ENCODE results near the gene ZFX.

The ZFX gene

GRCh38 chrX:24189490-24189889 is 40.0 kb downstream of the ZFX start:
- Histone ChIP-seq H3K4me1 (ENCODE audit: insufficient read depth, low read length) (no peaks in the 10 kb centered on the region), H3K9me3 (ENCODE audit: insufficient read depth, low read length, severe bottlenecking) (no peaks in the 10 kb centered on the region), H3K27me3 (ENCODE audit: insufficient read depth, low read length, poor library complexity) (no peaks in the 10 kb centered on the region), H3K79me2 (ENCODE audit: insufficient read depth, low read length) (peaks cover 95% of the 10 kb centered on the region), H3K36me3 (ENCODE audit: insufficient read depth, low read length) (peaks cover 41% of the 10 kb centered on the region), H3K4me3 (ENCODE audit: low read depth in 1 of 2, low read length in 2 of 2) (no peak overlapping the region), H3K4me2 (ENCODE audit: insufficient read depth, low read length) (no peak overlapping the region), H3K9ac (ENCODE audit: low read depth, low read length) (no peak overlapping the region), H3K27ac (ENCODE audit: low read length) (no peak overlapping the region), H4K20me1 (ENCODE audit: insufficient read depth, low read length) (peaks cover 41% of the 10 kb centered on the region), H2AFZ (ENCODE audit: low read depth, low read length) (no peak overlapping the region)
- DNase-seq (no peak), ATAC-seq (ENCODE audit: insufficient read depth, low read depth) (no peak)
- TF ChIP-seq EZH2 (IDR thresholded peaks at IDR 0.05; ENCODE audit: borderline replicate concordance, low read depth, low read length, severe bottlenecking) (no peak), CTCF (IDR thresholded peaks at IDR 0.05; ENCODE audit: borderline replicate concordance, extremely low read depth, low read length, poor library complexity, severe bottlenecking) (no peak)

GRCh38 chrX:24190500-24191156 is 41.1 kb downstream of the ZFX start:
- ATAC-seq (ENCODE audit: insufficient read depth, low read depth), result no peak
- no peaks in the 10 kb centered on the region for H3K4me1 ChIP-seq (ENCODE audit: insufficient read depth, low read length)
- H3K9ac ChIP-seq (ENCODE audit: low read depth, low read length), result no peak overlapping the region
- peaks cover 97% of the 10 kb centered on the region for H3K79me2 ChIP-seq (ENCODE audit: insufficient read depth, low read length)
- DNase-seq, result no peak
- peaks cover 38% of the 10 kb centered on the region for H4K20me1 ChIP-seq (ENCODE audit: insufficient read depth, low read length)
- no peak overlapping the region for H3K4me3 ChIP-seq (ENCODE audit: low read depth in 1 of 2, low read length in 2 of 2)
- no peak overlapping the region for H3K4me2 ChIP-seq (ENCODE audit: insufficient read depth, low read length)
- H2AFZ ChIP-seq (ENCODE audit: low read depth, low read length), result no peak overlapping the region
- peaks cover 37% of the 10 kb centered on the region for H3K36me3 ChIP-seq (ENCODE audit: insufficient read depth, low read length)
- H3K9me3 ChIP-seq (ENCODE audit: insufficient read depth, low read length, severe bottlenecking), result no peaks in the 10 kb centered on the region
- H3K27ac ChIP-seq (ENCODE audit: low read length), result no peak overlapping the region
- TF ChIP-seq CTCF (IDR thresholded peaks at IDR 0.05; ENCODE audit: borderline replicate concordance, extremely low read depth, low read length, poor library complexity, severe bottlenecking), result no peak
- no peak for TF ChIP-seq EZH2 (IDR thresholded peaks at IDR 0.05; ENCODE audit: borderline replicate concordance, low read depth, low read length, severe bottlenecking)
- H3K27me3 ChIP-seq (ENCODE audit: insufficient read depth, low read length, poor library complexity), result no peaks in the 10 kb centered on the region

- Histone ChIP-seq H2AFZ (ENCODE audit: low read depth, low read length) (no peak overlapping the region), H3K4me1 (ENCODE audit: insufficient read depth, low read length) (no peaks in the 10 kb centered on the region), H3K9me3 (ENCODE audit: insufficient read depth, low read length, severe bottlenecking) (no peaks in the 10 kb centered on the region), H3K27me3 (ENCODE audit: insufficient read depth, low read length, poor library complexity) (no peaks in the 10 kb centered on the region), H3K27ac (ENCODE audit: low read length) (no peak overlapping the region), H3K79me2 (ENCODE audit: insufficient read depth, low read length) (peaks cover 94% of the 10 kb centered on the region), H3K9ac (ENCODE audit: low read depth, low read length) (no peak overlapping the region), H3K36me3 (ENCODE audit: insufficient read depth, low read length) (peaks cover 22% of the 10 kb centered on the region), H4K20me1 (ENCODE audit: insufficient read depth, low read length) (peaks cover 32% of the 10 kb centered on the region; the same call in 1 of the 2 replicates), H3K4me3 (ENCODE audit: low read depth in 1 of 2, low read length in 2 of 2) (no peak overlapping the region), H3K4me2 (ENCODE audit: insufficient read depth, low read length) (no peak overlapping the region)
- TF ChIP-seq EZH2 (IDR thresholded peaks at IDR 0.05; ENCODE audit: borderline replicate concordance, low read depth, low read length, severe bottlenecking) (no peak), CTCF (IDR thresholded peaks at IDR 0.05; ENCODE audit: borderline replicate concordance, extremely low read depth, low read length, poor library complexity, severe bottlenecking) (no peak)
- ATAC-seq (ENCODE audit: insufficient read depth, low read depth) (no peak), DNase-seq (no peak)
Observed at GRCh38 chrX:24196509-24196908, 47.0 kb downstream of the ZFX start.
